SK-N-SH treated with all-trans-retinoic acid at 6 μM for 48 hours (cell line): Measurements from ENCODE around the gene UQCRC2.

Experiments
- ATAC-seq: fragments of 200-7000 bp; cut with Tn5 transposase; 3 replicates; pipeline ENCODE4 v1.9.1; 2020; ENCODE audit warnings: mild to moderate bottlenecking, moderate library complexity
- ARNTL ChIP-seq: fragments of 450-650 bp; formaldehyde crosslinking; IDR thresholded peaks from 2 replicates; pipeline ENCODE4 v1.5.0; 2020; ENCODE audit warnings: low read depth, mild to moderate bottlenecking, moderate library complexity, borderline replicate concordance
- BACH2 ChIP-seq: fragments of 250-450 bp; sonication (Bioruptor Pico); IDR thresholded peaks from 2 replicates; pipeline ENCODE4 v1.9.0; 2021; ENCODE audit warnings: mild to moderate bottlenecking, borderline replicate concordance
- CSDC2 ChIP-seq: fragments of 250-450 bp; sonication (Bioruptor Pico); IDR thresholded peaks from 2 replicates; pipeline ENCODE4 v1.5.0; 2020; ENCODE audit warnings: mild to moderate bottlenecking, moderate library complexity
- GLIS3 ChIP-seq: fragments of 250-450 bp; sonication (Bioruptor Pico); IDR thresholded peaks from 2 replicates; pipeline ENCODE4 v1.5.0; 2020; ENCODE audit warnings: mild to moderate bottlenecking, moderate library complexity
- ISL1 ChIP-seq: fragments of 250-450 bp; sonication (Bioruptor Pico); IDR thresholded peaks from 2 replicates; pipeline ENCODE4 v2.1.2; 2022; ENCODE audit warnings: mild to moderate bottlenecking, moderate library complexity
- OSR1 ChIP-seq: fragments of 250-450 bp; sonication (Bioruptor Pico); IDR thresholded peaks from 2 replicates; pipeline ENCODE4 v1.8.0; 2022; ENCODE audit warnings: moderate library complexity, mild to moderate bottlenecking, inconsistent platforms
- RARB ChIP-seq: fragments of 250-450 bp; sonication (Bioruptor Pico); IDR thresholded peaks from 2 replicates; pipeline ENCODE4 v1.8.0; 2021; ENCODE audit warnings: mild to moderate bottlenecking, moderate library complexity
- SNAI2 ChIP-seq: fragments of 250-450 bp; sonication (Bioruptor Pico); IDR thresholded peaks from 2 replicates; pipeline ENCODE4 v1.5.0; 2020; ENCODE audit warnings: mild to moderate bottlenecking, moderate library complexity
- TCF4 ChIP-seq: fragments of 250-450 bp; sonication (Bioruptor Pico); IDR thresholded peaks from 2 replicates; pipeline ENCODE4 v1.8.0; 2021; ENCODE audit warnings: mild to moderate bottlenecking, moderate library complexity, borderline replicate concordance
- TOX ChIP-seq: fragments of 250-450 bp; sonication (Bioruptor Pico); IDR thresholded peaks from 2 replicates; pipeline ENCODE4 v1.8.0; 2021; ENCODE audit warnings: mild to moderate bottlenecking, moderate library complexity, borderline replicate concordance
- ZC3H10 ChIP-seq: fragments of 250-450 bp; sonication (Bioruptor Pico); IDR thresholded peaks from 2 replicates; pipeline ENCODE4 v1.5.1; 2021; ENCODE audit warnings: mild to moderate bottlenecking, moderate library complexity
- ZFP3 ChIP-seq: fragments of 250-450 bp; sonication (Bioruptor Pico); IDR thresholded peaks from 2 replicates; pipeline ENCODE4 v1.5.0; 2020; ENCODE audit warnings: mild to moderate bottlenecking, moderate library complexity
- ZFP30 ChIP-seq: fragments of 450-650 bp; formaldehyde crosslinking; IDR thresholded peaks from 2 replicates; pipeline ENCODE4 v1.5.0; 2022; ENCODE audit warnings: mild to moderate bottlenecking, moderate library complexity
- ZNF565 ChIP-seq: fragments of 450-650 bp; formaldehyde crosslinking; conservative IDR thresholded peaks from 2 replicates; pipeline ENCODE4 v1.5.0; 2020; ENCODE audit warnings: low read depth, mild to moderate bottlenecking, moderate library complexity
- ZNF70 ChIP-seq: fragments of 450-650 bp; formaldehyde crosslinking; IDR thresholded peaks from 2 replicates; pipeline ENCODE4 v1.5.0; 2020; ENCODE audit warnings: mild to moderate bottlenecking, moderate library complexity
- ZNF8 ChIP-seq: fragments of 450-650 bp; formaldehyde crosslinking; IDR thresholded peaks from 2 replicates; pipeline ENCODE4 v1.5.0; 2020; ENCODE audit warnings: mild to moderate bottlenecking, moderate library complexity
- TF ChIP-seq, protein P1 (sequence below): fragments of 250-450 bp; sonication (Bioruptor Pico); IDR thresholded peaks from 2 replicates; pipeline ENCODE4 v1.5.1; 2021; ENCODE audit warnings: mild to moderate bottlenecking, moderate library complexity
- TF ChIP-seq, protein P2 (sequence below): fragments of 250-450 bp; sonication (Bioruptor Pico); IDR thresholded peaks from 2 replicates; pipeline ENCODE4 v1.8.0; 2021; ENCODE audit warnings: low read depth, mild to moderate bottlenecking, moderate library complexity, borderline replicate concordance
- TF ChIP-seq, protein P3 (sequence below): fragments of 250-450 bp; sonication (Bioruptor Pico); IDR thresholded peaks from 2 replicates; pipeline ENCODE4 v1.5.0; 2020; ENCODE audit warnings: mild to moderate bottlenecking, moderate library complexity
- TF ChIP-seq, protein P4 (sequence below): fragments of 250-450 bp; sonication (Bioruptor Pico); IDR thresholded peaks from 2 replicates; pipeline ENCODE4 v1.8.0; 2020; ENCODE audit warnings: mild to moderate bottlenecking, moderate library complexity, borderline replicate concordance
- TF ChIP-seq, protein P5 (sequence below): fragments of 250-450 bp; sonication (Bioruptor Pico); IDR thresholded peaks from 2 replicates; pipeline ENCODE4 v1.5.1; 2020; ENCODE audit warnings: low read depth, mild to moderate bottlenecking, moderate library complexity

The UQCRC2 gene

DNA sequence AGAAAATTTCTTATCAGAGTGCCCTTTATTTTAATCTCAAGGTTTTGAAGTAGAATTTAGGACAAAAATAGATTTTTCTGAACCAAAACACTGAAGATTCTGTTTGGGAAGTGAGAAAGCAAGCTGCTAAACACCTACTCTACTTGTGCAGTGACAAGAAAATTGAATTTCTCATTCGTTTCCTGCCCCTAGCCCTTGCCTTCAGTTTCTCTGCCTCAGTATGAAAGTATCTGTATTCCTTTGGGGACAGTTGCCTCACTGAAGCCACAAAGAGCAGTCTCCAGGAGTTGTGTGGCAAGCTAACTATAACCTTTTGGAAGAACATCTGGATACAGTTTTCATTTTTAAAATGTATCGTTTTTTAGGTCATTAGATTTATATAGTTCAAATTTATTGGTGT is 74.5 kb downstream of the UQCRC2 start:
- ATAC-seq, result no peak
- TF ChIP-seq, protein P1, sequence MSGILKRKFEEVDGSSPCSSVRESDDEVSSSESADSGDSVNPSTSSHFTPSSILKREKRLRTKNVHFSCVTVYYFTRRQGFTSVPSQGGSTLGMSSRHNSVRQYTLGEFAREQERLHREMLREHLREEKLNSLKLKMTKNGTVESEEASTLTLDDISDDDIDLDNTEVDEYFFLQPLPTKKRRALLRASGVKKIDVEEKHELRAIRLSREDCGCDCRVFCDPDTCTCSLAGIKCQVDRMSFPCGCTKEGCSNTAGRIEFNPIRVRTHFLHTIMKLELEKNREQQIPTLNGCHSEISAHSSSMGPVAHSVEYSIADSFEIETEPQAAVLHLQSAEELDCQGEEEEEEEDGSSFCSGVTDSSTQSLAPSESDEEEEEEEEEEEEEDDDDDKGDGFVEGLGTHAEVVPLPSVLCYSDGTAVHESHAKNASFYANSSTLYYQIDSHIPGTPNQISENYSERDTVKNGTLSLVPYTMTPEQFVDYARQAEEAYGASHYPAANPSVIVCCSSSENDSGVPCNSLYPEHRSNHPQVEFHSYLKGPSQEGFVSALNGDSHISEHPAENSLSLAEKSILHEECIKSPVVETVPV (CRISPR knock-in tag), result no peak
- TF ChIP-seq BACH2 (CRISPR knock-in tag), result no peak
- TF ChIP-seq ARNTL (CRISPR knock-in tag), result no peak
- no peak for TF ChIP-seq ZNF8 (CRISPR knock-in tag)
- no peak for TF ChIP-seq ZFP30 (CRISPR knock-in tag)

DNA sequence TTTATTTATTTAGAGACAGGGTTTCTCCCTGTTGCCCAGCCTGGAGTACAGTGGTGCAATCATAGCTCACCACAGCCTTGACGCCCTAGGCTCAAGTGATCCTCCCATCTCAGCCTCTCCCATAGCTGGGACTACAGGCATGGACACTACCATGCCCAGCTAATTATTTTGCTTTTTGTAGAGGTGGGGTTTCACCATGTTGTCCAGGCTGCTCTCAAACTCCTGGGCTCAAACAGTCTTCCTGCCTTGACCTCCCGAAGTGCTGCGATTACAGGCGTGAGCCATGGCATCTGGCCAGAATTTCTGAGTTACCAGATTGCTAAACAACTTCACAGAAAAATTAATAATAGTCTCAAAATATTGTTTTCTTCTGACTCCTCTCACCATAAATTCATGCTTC is 76.5 kb downstream of the UQCRC2 start:
- no peak for TF ChIP-seq ZNF8 (CRISPR knock-in tag)
- TF ChIP-seq CSDC2 (CRISPR knock-in tag), result no peak
- no peak for TF ChIP-seq ZNF565 (CRISPR knock-in tag)
- TF ChIP-seq ZFP30 (CRISPR knock-in tag), result no peak
- TF ChIP-seq, protein P2, sequence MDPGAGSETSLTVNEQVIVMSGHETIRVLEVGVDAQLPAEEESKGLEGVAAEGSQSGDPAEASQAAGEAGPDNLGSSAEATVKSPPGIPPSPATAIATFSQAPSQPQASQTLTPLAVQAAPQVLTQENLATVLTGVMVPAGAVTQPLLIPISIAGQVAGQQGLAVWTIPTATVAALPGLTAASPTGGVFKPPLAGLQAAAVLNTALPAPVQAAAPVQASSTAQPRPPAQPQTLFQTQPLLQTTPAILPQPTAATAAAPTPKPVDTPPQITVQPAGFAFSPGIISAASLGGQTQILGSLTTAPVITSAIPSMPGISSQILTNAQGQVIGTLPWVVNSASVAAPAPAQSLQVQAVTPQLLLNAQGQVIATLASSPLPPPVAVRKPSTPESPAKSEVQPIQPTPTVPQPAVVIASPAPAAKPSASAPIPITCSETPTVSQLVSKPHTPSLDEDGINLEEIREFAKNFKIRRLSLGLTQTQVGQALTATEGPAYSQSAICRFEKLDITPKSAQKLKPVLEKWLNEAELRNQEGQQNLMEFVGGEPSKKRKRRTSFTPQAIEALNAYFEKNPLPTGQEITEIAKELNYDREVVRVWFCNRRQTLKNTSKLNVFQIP (CRISPR knock-in tag), result no peak
- TF ChIP-seq, protein P3, sequence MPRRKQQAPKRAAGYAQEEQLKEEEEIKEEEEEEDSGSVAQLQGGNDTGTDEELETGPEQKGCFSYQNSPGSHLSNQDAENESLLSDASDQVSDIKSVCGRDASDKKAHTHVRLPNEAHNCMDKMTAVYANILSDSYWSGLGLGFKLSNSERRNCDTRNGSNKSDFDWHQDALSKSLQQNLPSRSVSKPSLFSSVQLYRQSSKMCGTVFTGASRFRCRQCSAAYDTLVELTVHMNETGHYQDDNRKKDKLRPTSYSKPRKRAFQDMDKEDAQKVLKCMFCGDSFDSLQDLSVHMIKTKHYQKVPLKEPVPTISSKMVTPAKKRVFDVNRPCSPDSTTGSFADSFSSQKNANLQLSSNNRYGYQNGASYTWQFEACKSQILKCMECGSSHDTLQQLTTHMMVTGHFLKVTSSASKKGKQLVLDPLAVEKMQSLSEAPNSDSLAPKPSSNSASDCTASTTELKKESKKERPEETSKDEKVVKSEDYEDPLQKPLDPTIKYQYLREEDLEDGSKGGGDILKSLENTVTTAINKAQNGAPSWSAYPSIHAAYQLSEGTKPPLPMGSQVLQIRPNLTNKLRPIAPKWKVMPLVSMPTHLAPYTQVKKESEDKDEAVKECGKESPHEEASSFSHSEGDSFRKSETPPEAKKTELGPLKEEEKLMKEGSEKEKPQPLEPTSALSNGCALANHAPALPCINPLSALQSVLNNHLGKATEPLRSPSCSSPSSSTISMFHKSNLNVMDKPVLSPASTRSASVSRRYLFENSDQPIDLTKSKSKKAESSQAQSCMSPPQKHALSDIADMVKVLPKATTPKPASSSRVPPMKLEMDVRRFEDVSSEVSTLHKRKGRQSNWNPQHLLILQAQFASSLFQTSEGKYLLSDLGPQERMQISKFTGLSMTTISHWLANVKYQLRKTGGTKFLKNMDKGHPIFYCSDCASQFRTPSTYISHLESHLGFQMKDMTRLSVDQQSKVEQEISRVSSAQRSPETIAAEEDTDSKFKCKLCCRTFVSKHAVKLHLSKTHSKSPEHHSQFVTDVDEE (CRISPR knock-in tag), result no peak
- TF ChIP-seq RARB (CRISPR knock-in tag), result no peak
- no peak for TF ChIP-seq SNAI2 (CRISPR knock-in tag)
- TF ChIP-seq, protein P1 (CRISPR knock-in tag), result no peak
- no peak for TF ChIP-seq ZC3H10 (CRISPR knock-in tag)
- no peak for TF ChIP-seq ZNF70
- TF ChIP-seq, protein P4, sequence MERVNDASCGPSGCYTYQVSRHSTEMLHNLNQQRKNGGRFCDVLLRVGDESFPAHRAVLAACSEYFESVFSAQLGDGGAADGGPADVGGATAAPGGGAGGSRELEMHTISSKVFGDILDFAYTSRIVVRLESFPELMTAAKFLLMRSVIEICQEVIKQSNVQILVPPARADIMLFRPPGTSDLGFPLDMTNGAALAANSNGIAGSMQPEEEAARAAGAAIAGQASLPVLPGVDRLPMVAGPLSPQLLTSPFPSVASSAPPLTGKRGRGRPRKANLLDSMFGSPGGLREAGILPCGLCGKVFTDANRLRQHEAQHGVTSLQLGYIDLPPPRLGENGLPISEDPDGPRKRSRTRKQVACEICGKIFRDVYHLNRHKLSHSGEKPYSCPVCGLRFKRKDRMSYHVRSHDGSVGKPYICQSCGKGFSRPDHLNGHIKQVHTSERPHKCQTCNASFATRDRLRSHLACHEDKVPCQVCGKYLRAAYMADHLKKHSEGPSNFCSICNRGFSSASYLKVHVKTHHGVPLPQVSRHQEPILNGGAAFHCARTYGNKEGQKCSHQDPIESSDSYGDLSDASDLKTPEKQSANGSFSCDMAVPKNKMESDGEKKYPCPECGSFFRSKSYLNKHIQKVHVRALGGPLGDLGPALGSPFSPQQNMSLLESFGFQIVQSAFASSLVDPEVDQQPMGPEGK (CRISPR knock-in tag), result no peak
- no peak for TF ChIP-seq OSR1 (CRISPR knock-in tag)
- TF ChIP-seq TOX (CRISPR knock-in tag), result no peak
- no peak for TF ChIP-seq TCF4 (CRISPR knock-in tag)
- no peak for TF ChIP-seq GLIS3 (CRISPR knock-in tag)
- TF ChIP-seq ZFP3, result no peak
- ATAC-seq, result no peak

DNA sequence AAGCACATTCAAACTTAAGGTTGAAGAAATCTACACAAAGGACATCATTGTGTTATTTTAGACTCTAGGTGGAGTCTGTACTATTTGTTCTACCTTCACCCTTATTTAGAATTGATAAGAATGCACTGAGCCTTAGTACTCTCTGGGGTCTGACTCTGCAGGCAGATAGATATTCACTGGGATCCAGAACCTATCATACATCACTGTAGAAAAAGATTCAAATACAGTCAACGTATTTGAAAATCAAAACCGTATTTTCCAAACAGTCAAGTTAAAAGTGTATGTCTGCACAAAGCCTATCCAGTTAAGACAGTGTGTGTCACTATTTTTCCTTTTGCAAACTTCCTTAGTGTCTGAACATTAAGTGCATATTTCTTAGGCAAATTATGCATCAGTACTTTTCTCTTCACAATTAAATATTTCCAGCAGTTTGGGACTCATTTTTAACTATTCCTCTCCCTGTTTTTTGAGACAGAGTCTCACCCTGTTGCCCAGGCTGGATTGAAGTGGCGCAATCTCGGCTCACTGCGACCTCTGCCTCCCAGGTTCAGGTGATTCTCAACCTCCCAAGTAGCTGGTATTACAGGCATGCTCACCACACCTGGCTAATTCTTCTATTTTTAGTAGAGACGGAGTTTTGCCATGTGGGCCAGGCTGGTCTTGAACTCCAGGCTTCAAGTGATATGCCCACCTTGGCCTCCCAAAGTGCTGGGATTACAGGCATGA is 77.1 kb downstream of the UQCRC2 start:
- no peak for TF ChIP-seq ISL1
- TF ChIP-seq, protein P5, sequence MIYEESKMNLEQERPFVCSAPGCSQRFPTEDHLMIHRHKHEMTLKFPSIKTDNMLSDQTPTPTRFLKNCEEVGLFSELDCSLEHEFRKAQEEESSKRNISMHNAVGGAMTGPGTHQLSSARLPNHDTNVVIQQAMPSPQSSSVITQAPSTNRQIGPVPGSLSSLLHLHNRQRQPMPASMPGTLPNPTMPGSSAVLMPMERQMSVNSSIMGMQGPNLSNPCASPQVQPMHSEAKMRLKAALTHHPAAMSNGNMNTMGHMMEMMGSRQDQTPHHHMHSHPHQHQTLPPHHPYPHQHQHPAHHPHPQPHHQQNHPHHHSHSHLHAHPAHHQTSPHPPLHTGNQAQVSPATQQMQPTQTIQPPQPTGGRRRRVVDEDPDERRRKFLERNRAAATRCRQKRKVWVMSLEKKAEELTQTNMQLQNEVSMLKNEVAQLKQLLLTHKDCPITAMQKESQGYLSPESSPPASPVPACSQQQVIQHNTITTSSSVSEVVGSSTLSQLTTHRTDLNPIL (CRISPR knock-in tag), result no peak
- TF ChIP-seq ARNTL (CRISPR knock-in tag), result no peak
- TF ChIP-seq OSR1 (CRISPR knock-in tag), result no peak
- TF ChIP-seq, protein P2 (CRISPR knock-in tag), result no peak
- TF ChIP-seq, all 23 proteins: peak for 0
- ATAC-seq, result no peak
